ENCODE measurements around the gene CEP192.
A peak's percentile ranks its signal among the peaks of the same experiment; 100 is the strongest.

Gene CEP192

GRCh38 chr18:12948050-12948804 lies 42.9 kb upstream of the CEP192 start:
- DNase-seq = peak; percentile 96 to 99 (median 99)
- Histone ChIP-seq H3K27ac (ENCODE audit: insufficient read depth in 1 of 2, low read depth in 1 of 2, low read length in 2 of 2, poor library complexity in 1 of 2, severe bottlenecking in 2 of 2) (peak overlapping the region; percentile 54 to 76), H3K27me3 (replicated peaks in 2 of 5; ENCODE audit: control insufficient read depth in 4 of 5, insufficient read depth in 5 of 5, low read length in 4 of 5) (no peaks in the 10 kb centered on the region), H3K4me1 (ENCODE audit: control extremely low read depth in 1 of 4, control insufficient read depth in 4 of 4, insufficient read depth in 4 of 4, low read length in 3 of 4) (peaks cover 0 to 26% (median 23%) of the 10 kb centered on the region in 4 experiments), H3K9me3 (ENCODE audit: control extremely low read depth in 1 of 5, control insufficient read depth in 4 of 5, insufficient read depth in 2 of 5, low read depth in 1 of 5, low read length in 4 of 5) (no peaks in the 10 kb centered on the region), H3K4me3 (ENCODE audit: control insufficient read depth in 1 of 7, extremely low read depth in 1 of 7, insufficient read depth in 4 of 7, low read depth in 2 of 7, low read length in 6 of 7) (peak overlapping the region; percentile 17 to 82 (median 68)), H3K36me3 (ENCODE audit: control insufficient read depth in 4 of 4, insufficient read depth in 4 of 4, low read length in 3 of 4) (peaks cover 0 to 7% (median 3%) of the 10 kb centered on the region in 4 experiments)
- WGBS (ENCODE audit: insufficient coverage) = 1% methylated on average over 70 of the region's 81 CpGs
- POLR2A ChIA-PET = interaction anchor here (0.9 to 1.1 kb wide), 2 partner anchors 53 to 189 kb away, joined by 3 read pairs; no protein-coding TSS in a partner anchor
- CTCF ChIA-PET = no interaction called here

DNA sequence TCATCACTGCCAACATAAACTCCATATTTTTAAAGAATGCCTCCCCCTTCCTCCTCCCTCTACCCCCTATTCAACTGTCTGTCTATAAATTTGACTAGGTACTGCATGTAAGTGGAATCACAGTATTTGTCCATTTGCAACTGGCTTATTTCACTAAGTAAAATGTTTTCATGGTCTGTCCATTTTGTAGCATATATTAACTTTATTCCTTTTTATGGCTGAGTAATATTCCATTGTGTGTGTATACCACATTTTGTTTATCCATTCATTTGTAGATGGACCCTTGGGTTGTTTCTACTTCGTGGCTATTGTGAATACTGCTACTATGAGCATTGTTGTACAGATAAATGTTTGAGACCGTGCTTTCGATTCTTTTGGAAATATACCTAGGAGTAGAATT lies 32.7 kb upstream of the CEP192 start:
- Histone ChIP-seq H3K27ac (ENCODE audit: insufficient read depth in 1 of 2, low read depth in 1 of 2, low read length in 2 of 2, poor library complexity in 1 of 2, severe bottlenecking in 2 of 2) (no peak overlapping the region), H3K9me3 (ENCODE audit: control extremely low read depth in 1 of 5, control insufficient read depth in 4 of 5, insufficient read depth in 2 of 5, low read depth in 1 of 5, low read length in 4 of 5) (peaks cover 0 to 6% (median 0%) of the 10 kb centered on the region in 5 experiments), H3K4me1 (ENCODE audit: control extremely low read depth in 1 of 4, control insufficient read depth in 4 of 4, insufficient read depth in 4 of 4, low read length in 3 of 4) (no peaks in the 10 kb centered on the region), H3K4me3 (ENCODE audit: control insufficient read depth in 1 of 7, extremely low read depth in 1 of 7, insufficient read depth in 4 of 7, low read depth in 2 of 7, low read length in 6 of 7) (no peak overlapping the region), H3K27me3 (replicated peaks in 2 of 5; ENCODE audit: control insufficient read depth in 4 of 5, insufficient read depth in 5 of 5, low read length in 4 of 5) (no peaks in the 10 kb centered on the region), H3K36me3 (ENCODE audit: control insufficient read depth in 4 of 4, insufficient read depth in 4 of 4, low read length in 3 of 4) (peaks cover 10 to 53% (median 33%) of the 10 kb centered on the region in 4 experiments)
- CTCF ChIA-PET = interaction anchor here (1.0 kb wide), 1 partner anchor 17 kb away, joined by 3 read pairs; no protein-coding TSS in a partner anchor
- POLR2A ChIA-PET = no interaction called here
- no CpG with 5 or more reads among the region's 3 CpGs for WGBS (ENCODE audit: insufficient coverage)
- DNase-seq = no peak

- ChIA-PET POLR2A (no interaction called here), CTCF (no interaction called here)
- Histone ChIP-seq H3K4me3 (ENCODE audit: control insufficient read depth in 1 of 7, extremely low read depth in 1 of 7, insufficient read depth in 4 of 7, low read depth in 2 of 7, low read length in 6 of 7) (no peak overlapping the region), H3K36me3 (ENCODE audit: control insufficient read depth in 4 of 4, insufficient read depth in 4 of 4, low read length in 3 of 4) (peaks cover 12 to 54% (median 36%) of the 10 kb centered on the region in 4 experiments), H3K27ac (ENCODE audit: insufficient read depth in 1 of 2, low read depth in 1 of 2, low read length in 2 of 2, poor library complexity in 1 of 2, severe bottlenecking in 2 of 2) (no peak overlapping the region), H3K27me3 (replicated peaks in 2 of 5; ENCODE audit: control insufficient read depth in 4 of 5, insufficient read depth in 5 of 5, low read length in 4 of 5) (no peaks in the 10 kb centered on the region), H3K4me1 (ENCODE audit: control extremely low read depth in 1 of 4, control insufficient read depth in 4 of 4, insufficient read depth in 4 of 4, low read length in 3 of 4) (no peaks in the 10 kb centered on the region), H3K9me3 (ENCODE audit: control extremely low read depth in 1 of 5, control insufficient read depth in 4 of 5, insufficient read depth in 2 of 5, low read depth in 1 of 5, low read length in 4 of 5) (peaks cover 0 to 6% (median 0%) of the 10 kb centered on the region in 5 experiments)
- no peak for DNase-seq
- 100% methylated on average over 1 of the region's 2 CpGs for WGBS (ENCODE audit: insufficient coverage)
Observed at GRCh38 chr18:12960395-12960794, 30.8 kb upstream of the CEP192 start.

- Histone ChIP-seq H3K4me3 (ENCODE audit: control insufficient read depth in 1 of 7, extremely low read depth in 1 of 7, insufficient read depth in 4 of 7, low read depth in 2 of 7, low read length in 6 of 7) (no peak overlapping the region), H3K27ac (ENCODE audit: insufficient read depth in 1 of 2, low read depth in 1 of 2, low read length in 2 of 2, poor library complexity in 1 of 2, severe bottlenecking in 2 of 2) (no peak overlapping the region), H3K9me3 (ENCODE audit: control extremely low read depth in 1 of 5, control insufficient read depth in 4 of 5, insufficient read depth in 2 of 5, low read depth in 1 of 5, low read length in 4 of 5) (peaks cover 0 to 6% (median 0%) of the 10 kb centered on the region in 5 experiments), H3K27me3 (replicated peaks in 2 of 5; ENCODE audit: control insufficient read depth in 4 of 5, insufficient read depth in 5 of 5, low read length in 4 of 5) (no peaks in the 10 kb centered on the region), H3K4me1 (ENCODE audit: control extremely low read depth in 1 of 4, control insufficient read depth in 4 of 4, insufficient read depth in 4 of 4, low read length in 3 of 4) (no peaks in the 10 kb centered on the region), H3K36me3 (ENCODE audit: control insufficient read depth in 4 of 4, insufficient read depth in 4 of 4, low read length in 3 of 4) (peaks cover 12 to 54% (median 35%) of the 10 kb centered on the region in 4 experiments)
- DNase-seq = peak in 1 of 3 donors; percentile 12
- CTCF ChIA-PET = interaction anchor here (1.0 to 1.1 kb wide), 2 partner anchors 9 to 23 kb away, joined by 3 read pairs; no protein-coding TSS in a partner anchor
- WGBS (ENCODE audit: insufficient coverage) = 94% methylated on average over 6 of the region's 6 CpGs
- POLR2A ChIA-PET = no interaction called here
Observed at GRCh38 chr18:12960853-12961397, 30.2 kb upstream of the CEP192 start.

GRCh38 chr18:12963069-12963468 lies 28.1 kb upstream of the CEP192 start:
- 100% methylated on average over 1 of the region's 1 CpG for WGBS (ENCODE audit: insufficient coverage)
- CTCF ChIA-PET = interaction anchor here (0.9 to 1.6 kb wide), 3 partner anchors 10 to 35 kb away, joined by 3 read pairs; no protein-coding TSS in a partner anchor
- POLR2A ChIA-PET = no interaction called here

DNA sequence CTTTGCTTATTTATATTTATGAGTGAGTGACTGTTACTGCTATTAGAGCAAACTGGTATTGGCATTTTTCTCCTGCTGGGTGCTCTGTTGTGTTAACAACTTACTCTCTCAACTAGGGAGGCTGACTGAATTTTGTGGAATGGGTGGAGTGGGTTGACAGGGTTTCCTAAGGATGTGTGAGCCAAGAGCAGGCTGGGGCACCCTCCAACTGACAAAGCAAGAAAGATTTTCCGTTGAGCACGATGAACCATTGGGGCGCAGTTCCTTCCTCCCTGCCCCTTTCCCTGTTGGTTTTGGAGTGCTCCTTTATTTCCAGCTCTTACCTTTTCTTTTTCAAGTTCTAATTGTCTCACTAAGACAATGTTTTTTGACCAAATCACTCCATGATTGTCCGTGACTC lies 23.0 kb upstream of the CEP192 start:
- DNase-seq = no peak
- Histone ChIP-seq H3K36me3 (ENCODE audit: control insufficient read depth in 4 of 4, insufficient read depth in 4 of 4, low read length in 3 of 4) (peaks cover 21 to 67% (median 42%) of the 10 kb centered on the region in 4 experiments), H3K4me3 (ENCODE audit: control insufficient read depth in 1 of 7, extremely low read depth in 1 of 7, insufficient read depth in 4 of 7, low read depth in 2 of 7, low read length in 6 of 7) (no peak overlapping the region), H3K27me3 (replicated peaks in 2 of 5; ENCODE audit: control insufficient read depth in 4 of 5, insufficient read depth in 5 of 5, low read length in 4 of 5) (no peaks in the 10 kb centered on the region), H3K9me3 (ENCODE audit: control extremely low read depth in 1 of 5, control insufficient read depth in 4 of 5, insufficient read depth in 2 of 5, low read depth in 1 of 5, low read length in 4 of 5) (no peaks in the 10 kb centered on the region), H3K4me1 (ENCODE audit: control extremely low read depth in 1 of 4, control insufficient read depth in 4 of 4, insufficient read depth in 4 of 4, low read length in 3 of 4) (no peaks in the 10 kb centered on the region), H3K27ac (ENCODE audit: insufficient read depth in 1 of 2, low read depth in 1 of 2, low read length in 2 of 2, poor library complexity in 1 of 2, severe bottlenecking in 2 of 2) (no peak overlapping the region)
- POLR2A ChIA-PET = no interaction called here
- WGBS (ENCODE audit: insufficient coverage) = 92% methylated on average over 3 of the region's 4 CpGs
- CTCF ChIA-PET = no interaction called here

More at GRCh38 chr18:12963069-12963468, 28.1 kb upstream of the CEP192 start:
- no peak overlapping the region for H3K27ac ChIP-seq (ENCODE audit: insufficient read depth in 1 of 2, low read depth in 1 of 2, low read length in 2 of 2, poor library complexity in 1 of 2, severe bottlenecking in 2 of 2)
- peaks cover 0 to 6% (median 0%) of the 10 kb centered on the region in 5 experiments for H3K9me3 ChIP-seq (ENCODE audit: control extremely low read depth in 1 of 5, control insufficient read depth in 4 of 5, insufficient read depth in 2 of 5, low read depth in 1 of 5, low read length in 4 of 5)
- no peaks in the 10 kb centered on the region for H3K4me1 ChIP-seq (ENCODE audit: control extremely low read depth in 1 of 4, control insufficient read depth in 4 of 4, insufficient read depth in 4 of 4, low read length in 3 of 4)
- no peaks in the 10 kb centered on the region for H3K27me3 ChIP-seq (replicated peaks in 2 of 5; ENCODE audit: control insufficient read depth in 4 of 5, insufficient read depth in 5 of 5, low read length in 4 of 5)
- H3K4me3 ChIP-seq (ENCODE audit: control insufficient read depth in 1 of 7, extremely low read depth in 1 of 7, insufficient read depth in 4 of 7, low read depth in 2 of 7, low read length in 6 of 7) = no peak overlapping the region
- H3K36me3 ChIP-seq (ENCODE audit: control insufficient read depth in 4 of 4, insufficient read depth in 4 of 4, low read length in 3 of 4) = peaks cover 14 to 62% (median 37%) of the 10 kb centered on the region in 4 experiments
- DNase-seq = no peak

DNA sequence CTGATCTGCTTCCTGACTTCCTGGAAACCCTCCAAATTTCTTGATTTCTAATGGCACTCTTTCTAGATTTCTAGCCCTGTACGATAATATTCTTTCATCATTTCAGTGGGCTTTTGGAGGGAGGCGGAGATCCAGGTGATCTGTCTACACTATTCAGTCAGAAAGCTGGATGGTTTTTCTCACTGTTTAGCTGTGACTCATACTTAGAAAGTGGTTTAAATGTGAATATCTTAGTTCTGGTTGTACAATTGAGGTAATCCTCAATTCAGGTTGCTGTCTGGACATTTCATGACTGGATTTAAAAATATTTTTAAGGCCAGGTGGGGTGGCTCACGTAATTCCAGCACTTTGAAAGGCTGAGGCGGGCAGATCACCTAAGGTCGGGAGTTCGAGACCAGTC lies 22.5 kb upstream of the CEP192 start:
- no peak overlapping the region for H3K4me3 ChIP-seq (ENCODE audit: control insufficient read depth in 1 of 7, extremely low read depth in 1 of 7, insufficient read depth in 4 of 7, low read depth in 2 of 7, low read length in 6 of 7)
- no peak for DNase-seq
- H3K9me3 ChIP-seq (ENCODE audit: control extremely low read depth in 1 of 5, control insufficient read depth in 4 of 5, insufficient read depth in 2 of 5, low read depth in 1 of 5, low read length in 4 of 5) = no peaks in the 10 kb centered on the region
- no peaks in the 10 kb centered on the region for H3K4me1 ChIP-seq (ENCODE audit: control extremely low read depth in 1 of 4, control insufficient read depth in 4 of 4, insufficient read depth in 4 of 4, low read length in 3 of 4)
- 80% methylated on average over 1 of the region's 6 CpGs for WGBS (ENCODE audit: insufficient coverage)
- H3K36me3 ChIP-seq (ENCODE audit: control insufficient read depth in 4 of 4, insufficient read depth in 4 of 4, low read length in 3 of 4) = peaks cover 20 to 65% (median 42%) of the 10 kb centered on the region in 4 experiments
- H3K27me3 ChIP-seq (replicated peaks in 2 of 5; ENCODE audit: control insufficient read depth in 4 of 5, insufficient read depth in 5 of 5, low read length in 4 of 5) = no peaks in the 10 kb centered on the region
- H3K27ac ChIP-seq (ENCODE audit: insufficient read depth in 1 of 2, low read depth in 1 of 2, low read length in 2 of 2, poor library complexity in 1 of 2, severe bottlenecking in 2 of 2) = no peak overlapping the region
- CTCF ChIA-PET = interaction anchor here (0.8 kb wide), 1 partner anchor 22 kb away, joined by 3 read pairs; the partner anchor contains the start of gene CEP192
- POLR2A ChIA-PET = no interaction called here
